Measurements from ENCODE around the gene KBTBD12.

DNA sequence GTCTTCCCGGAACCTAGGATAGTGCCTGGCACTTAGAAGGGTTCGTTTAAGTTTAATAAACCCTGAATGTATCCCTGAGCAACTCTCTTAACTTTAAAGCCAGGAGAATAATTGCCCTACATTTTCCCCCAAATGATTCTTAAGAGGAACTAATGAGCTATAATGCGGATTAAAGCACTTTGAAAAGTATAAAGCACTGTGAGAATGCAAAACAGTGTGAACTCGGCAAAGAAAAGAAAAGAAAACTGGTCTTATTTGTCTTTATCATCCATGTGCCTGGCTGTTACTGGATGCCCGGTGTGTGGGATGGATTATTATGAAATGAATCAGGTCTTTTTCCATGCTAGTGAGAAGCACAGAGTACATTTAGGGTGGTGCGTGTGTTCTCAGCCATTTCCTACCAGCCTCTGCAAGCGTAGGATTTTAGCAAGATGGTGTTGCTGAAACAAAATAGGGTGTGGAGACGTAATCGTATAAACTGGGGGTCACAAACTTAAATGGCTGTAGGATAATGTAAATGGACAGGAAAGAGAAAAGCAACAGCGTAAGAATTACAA lies 983 bp downstream of the KBTBD12 start:
- TF ChIP-seq MED13 (CRISPR knock-in tag; IDR thresholded peaks at IDR 0.05) (no peak), CTCF (CRISPR knock-in tag; IDR thresholded peaks at IDR 0.05) (no peak), ARNTL (CRISPR knock-in tag; IDR thresholded peaks at IDR 0.05) (no peak), JUND (CRISPR knock-in tag; IDR thresholded peaks at IDR 0.05) (no peak), HDAC6 (IDR thresholded peaks at IDR 0.05; ENCODE audit: low read depth, low read length) (no peak), SRY (CRISPR knock-in tag; IDR thresholded peaks at IDR 0.05) (no peak)

All from HepG2 (cell line).